HG02970 (cell line): ENCODE data around the gene PHF20.
"Not testable (repeated sequence)": the region's sequence is repeated elsewhere in the genome, so short reads cannot be mapped to it uniquely, and the experiment has no call there.

Source experiments
- ATAC-seq: cut with Tn5 transposase; IDR thresholded peaks from one replicate; pipeline ENCODE4 v1.9.1; 2021; ENCODE audit warnings: mild to moderate bottlenecking, moderate library complexity, moderate number of reproducible peaks; ENCODE audit not compliant: unreplicated experiment, low FRiP score

The PHF20 gene

DNA sequence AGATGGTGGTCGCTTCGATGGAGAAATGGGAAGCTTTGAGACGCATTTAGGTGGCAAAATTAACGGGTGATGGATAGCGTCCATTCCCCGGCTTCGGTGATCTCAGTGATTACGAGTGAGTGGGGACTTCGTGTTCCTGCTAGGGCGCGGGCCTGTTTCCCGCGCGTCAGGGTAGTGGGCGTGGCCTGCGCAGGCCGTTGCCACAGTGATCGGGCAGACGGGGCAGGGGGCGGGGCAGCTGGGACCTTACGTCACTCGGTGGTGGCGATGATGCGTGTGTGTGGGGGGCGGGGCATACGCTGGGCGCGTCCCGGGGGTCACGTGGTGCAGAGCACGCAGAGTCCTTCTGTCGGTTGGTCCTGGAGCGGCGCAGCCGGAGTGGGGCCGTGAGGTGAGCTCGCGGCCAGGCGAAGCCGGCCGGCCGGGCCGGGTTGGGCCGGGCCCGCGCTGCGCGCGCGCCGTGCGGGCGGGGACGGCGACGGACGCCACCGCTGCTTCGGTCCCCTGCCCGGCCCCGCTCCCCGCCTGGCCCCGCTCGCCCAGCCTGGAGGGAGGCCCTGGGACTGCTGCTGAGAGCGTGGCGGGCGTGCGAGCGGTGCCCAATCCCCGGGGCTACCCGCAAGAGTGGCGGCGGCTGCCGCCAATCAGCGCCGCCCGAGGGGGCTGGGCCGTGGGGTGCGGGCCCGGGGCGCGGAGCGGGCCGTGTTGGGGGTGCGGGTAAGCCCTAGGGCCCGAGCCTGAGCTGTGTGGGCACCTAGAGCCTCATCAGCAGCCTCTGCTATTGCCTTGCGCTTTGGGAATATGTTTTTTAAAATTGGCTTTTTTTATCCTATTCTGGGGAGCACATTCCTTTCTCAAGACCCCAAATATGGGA lies at the start of gene PHF20:
Gene PHF20, plus strand, starts transcription at position 327 of the 874 bp plus-strand sequence. CDS start 29,508 bp downstream, outside the sequence.
- ATAC-seq: peak; percentile 74

DNA sequence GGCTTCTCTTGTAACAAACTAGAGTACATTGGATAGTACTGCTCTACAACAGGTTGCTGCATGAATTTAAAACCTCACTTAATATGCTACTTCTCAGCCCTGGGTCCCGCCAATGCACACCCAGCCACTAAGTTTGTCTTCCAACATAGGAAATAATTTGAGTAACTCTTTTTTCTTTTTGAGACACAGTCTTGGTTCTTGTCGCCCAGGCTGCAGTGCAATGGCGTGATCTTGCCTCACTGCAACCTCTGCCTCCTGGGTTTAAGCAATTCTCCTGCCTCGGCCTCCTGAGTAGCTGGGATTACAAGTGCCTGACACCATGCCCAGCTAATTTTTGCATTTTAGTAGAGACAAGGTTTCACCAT lies 48.6 kb upstream of the PHF20 start:
- ATAC-seq: not testable (repeated sequence)

DNA sequence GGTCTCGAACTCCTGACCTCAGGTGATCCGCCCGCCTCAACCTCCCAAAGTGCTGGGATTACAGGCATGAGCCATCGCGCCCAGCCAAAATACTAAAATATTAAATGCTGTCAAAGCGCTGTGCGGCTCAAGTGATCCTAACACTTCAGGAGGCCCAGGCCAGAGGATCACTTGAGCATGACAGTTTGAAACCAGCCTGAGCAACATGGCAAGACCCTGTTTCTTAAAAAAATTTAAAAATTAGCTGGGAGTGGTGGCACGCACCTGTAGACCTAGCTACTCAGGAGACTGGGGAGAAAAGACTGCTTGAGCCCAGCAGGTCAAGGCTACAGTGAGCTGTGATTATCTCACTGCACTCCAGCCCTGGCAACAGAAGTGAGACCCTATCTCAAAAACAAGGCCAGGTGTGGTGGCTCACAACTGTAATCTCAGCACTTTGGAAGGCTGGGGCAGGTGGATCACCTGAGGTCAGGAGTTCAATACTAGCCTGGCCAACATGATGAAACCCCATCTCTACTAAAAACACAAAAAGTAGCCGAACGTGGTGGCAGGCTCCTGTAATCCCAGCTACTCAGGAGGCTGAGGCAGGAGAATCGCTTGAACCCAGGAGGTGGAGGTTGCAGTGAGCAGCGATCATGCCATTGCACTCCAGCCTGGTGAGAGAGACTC lies 48.0 kb upstream of the PHF20 start:
- not testable (repeated sequence) for ATAC-seq

DNA sequence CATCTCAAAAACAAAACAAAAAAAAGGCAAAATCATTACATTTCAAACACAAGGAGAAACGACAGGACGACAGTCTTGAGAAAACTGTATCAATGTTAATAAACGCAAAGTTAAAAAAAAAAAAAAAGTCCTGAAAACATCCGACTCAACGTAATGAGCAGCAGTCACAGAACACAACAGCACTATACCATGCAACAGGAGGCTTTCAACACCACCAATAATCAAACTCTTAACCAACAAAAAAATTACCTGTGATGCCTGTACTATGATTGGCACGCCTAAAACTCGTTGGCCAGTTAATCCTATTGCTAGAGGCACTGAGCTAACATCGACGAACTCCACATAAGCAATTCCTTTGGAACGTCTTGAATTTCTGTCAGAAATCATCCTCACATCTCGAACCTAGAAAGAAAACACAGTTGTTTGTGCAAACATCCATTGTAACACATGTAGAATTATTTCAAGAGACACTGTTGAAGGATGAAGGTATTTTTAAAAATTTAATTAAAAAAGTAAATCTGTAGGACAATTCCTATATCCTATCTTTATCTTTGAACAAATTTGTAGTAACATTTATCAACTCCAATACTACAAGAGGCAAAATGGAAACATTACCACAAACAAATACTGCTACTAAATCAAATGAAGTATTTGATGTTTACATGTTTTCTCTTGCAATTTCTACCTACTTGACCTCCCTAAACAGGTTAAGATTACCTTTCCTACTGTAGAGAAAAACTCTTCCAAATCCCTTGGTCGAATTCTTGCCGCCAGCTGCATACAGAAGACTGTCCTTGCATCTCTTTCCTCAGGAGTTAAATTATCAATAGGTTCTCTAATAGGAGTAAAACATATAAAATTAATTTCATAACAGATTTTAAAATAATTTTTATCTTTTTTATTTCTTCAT lies 47.2 kb upstream of the PHF20 start:
- no peak for ATAC-seq

DNA sequence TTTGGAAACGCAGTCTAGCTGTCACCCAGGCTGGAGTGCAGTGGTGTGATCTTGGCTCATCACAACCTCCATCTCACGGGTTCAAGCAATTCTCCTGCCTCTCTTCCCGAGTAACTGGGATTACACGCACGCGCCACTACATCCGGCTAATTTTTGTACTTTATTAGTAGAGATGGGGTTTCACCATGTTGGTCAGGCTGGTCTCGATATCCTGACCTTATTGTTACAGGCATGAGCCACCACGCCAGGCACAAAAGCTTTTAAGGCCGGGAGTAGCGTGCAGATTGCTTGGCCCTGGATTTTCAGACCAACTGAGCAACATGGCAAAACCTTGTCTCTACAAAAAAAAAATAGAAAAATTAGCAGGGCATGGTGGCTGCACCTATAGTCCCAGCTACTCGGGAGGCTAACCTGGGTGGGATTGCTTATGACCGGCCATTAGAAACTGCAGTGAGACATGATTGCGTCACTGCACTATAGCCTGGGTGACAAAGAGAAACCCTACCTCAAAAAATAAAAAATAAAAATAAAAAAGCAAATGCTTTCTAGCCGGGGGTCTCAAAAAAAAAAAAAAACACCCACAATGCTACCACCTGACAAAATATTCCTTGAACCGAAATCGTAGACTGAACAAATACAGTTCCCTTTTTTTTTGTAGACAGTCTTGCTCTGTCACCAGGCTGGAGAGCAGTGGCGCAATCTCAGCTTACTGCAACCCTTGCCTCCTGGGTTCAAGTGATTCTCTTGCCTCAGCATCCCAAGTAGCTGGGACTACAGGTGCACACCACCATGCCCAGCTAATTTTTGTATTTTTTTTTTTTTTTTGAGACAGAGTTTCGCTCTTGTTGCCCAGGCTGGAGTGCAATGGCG lies 44.7 kb upstream of the PHF20 start:
- ATAC-seq: no peak

DNA sequence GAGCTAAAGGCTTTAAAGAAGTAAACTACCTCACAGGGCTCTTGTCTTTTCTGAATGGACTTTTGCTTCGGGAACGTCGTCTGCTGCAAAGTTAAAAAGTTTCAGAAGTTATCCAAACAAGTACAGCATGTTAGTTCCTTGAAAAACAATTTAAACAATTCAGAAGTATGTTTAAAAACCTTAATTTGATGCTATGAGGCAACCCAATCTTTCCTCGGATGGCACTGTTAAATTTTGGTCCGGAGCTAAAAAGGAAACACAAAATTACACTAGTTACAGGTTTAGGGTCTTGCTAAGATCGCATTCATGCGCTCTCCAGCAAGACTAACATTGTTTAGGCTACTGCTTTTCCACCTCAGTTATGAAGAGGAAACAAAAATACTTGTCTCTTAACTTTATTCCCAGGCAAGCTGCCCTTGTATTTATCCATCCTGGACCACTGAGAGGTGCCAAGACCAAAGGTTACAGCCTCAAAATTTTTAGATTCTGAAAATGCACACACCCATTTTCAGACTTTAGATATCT lies 42.5 kb upstream of the PHF20 start:
- no peak for ATAC-seq

DNA sequence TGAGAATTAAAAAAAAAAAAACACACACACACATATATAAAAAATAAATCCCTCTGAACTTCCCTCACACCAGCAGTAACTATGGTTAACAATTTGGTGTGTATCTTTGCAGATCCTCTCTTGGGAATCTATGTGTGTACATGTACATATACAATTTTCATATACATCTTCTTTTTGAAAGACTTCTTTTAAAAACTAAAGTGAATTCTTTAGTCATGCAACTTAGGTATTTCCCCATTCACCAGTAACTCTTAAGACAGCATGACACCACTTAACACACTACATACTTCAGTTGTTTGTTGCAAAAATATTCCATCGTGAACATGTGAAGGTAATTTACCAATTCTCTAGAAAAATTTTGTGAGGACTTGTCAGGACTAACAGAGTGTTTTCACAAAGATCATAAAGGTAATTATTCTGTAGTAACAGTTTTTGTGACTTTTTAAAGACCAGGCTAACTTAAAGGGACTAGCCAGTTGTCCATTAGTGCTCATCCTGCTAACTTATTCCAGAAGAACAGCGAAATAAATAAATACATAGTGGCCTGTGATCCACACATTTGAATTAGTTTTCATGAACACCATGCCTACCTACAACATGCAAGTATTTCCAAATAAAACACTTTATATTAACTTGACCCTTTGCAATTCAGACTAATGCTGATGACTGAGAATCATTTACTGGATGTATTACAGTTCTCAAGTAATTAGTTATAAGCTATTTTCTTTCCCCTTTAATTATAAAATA lies 41.8 kb upstream of the PHF20 start:
- ATAC-seq: no peak

- no peak for ATAC-seq
These were observed 41.0 kb upstream of the PHF20 start for GRCh38 chr20:35730583-35731468.

DNA sequence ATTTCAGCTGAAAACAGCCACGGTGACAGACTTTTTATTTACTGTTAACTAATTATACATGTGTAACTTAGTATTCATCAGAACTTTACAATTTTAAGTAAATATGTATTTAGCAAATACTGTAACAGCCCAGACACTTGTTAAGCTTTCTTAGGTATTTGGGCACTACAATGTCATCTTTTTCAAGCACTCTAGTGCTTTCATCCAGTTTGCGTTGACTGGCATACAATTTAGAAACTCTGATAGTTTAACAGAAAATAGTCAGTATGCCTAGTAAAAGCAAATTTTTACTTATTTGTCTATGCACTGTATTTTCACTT lies 40.4 kb upstream of the PHF20 start:
- no peak for ATAC-seq

- no peak for ATAC-seq
These were observed 39.8 kb upstream of the PHF20 start for GRCh38 chr20:35731862-35732643.

GRCh38 chr20:35732644-35732982 lies 39.2 kb upstream of the PHF20 start:
- no peak for ATAC-seq

DNA sequence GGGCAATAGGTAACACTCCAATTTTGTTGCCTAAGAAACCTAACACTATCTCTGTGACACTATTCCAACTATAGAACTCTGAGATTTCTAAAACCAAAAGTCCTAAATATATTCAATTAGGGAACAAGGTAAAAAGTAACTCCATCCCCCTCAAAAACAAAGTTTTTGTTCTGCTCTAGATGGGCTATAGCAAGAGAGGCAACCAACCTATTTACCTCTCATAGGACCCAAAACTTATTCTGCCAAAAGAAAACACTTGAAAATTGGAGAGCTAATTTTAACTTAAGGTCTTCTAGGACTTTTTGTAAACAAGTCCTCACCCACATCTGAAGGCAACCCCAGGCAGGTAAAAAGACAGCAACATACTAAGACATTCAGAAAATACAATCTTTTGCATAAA lies 37.4 kb upstream of the PHF20 start:
- ATAC-seq: no peak

GRCh38 chr20:35734777-35735649 lies 36.8 kb upstream of the PHF20 start:
- ATAC-seq: no peak

DNA sequence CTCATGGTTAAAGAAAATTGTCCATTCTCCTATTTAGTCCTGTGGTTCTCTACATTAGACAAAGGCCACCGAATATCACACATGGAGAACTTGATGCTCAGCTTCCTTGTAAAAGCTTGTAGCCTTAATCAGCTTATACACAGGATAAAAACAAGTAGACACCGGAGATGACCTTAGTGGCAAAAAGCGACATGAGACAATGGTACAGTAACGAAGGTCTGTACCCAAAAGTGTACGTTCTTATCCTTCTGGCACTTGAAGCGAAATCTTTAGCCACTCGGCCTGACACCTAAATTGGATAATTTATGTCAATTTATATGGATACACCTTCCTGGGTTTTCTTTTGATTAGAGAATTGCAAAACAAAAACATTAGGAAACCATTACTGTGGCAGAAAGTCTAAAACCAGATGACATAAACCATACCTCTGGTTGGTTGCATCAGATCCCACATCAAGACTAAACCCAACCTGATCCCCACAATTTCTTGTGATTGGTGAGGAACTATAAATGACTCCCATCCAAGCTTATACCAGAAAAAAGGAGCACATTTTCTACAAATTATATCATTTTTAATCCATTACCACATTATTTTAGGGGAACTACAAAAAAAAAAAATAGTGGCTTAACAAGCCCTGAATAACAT lies 35.9 kb upstream of the PHF20 start:
- ATAC-seq: no peak

DNA sequence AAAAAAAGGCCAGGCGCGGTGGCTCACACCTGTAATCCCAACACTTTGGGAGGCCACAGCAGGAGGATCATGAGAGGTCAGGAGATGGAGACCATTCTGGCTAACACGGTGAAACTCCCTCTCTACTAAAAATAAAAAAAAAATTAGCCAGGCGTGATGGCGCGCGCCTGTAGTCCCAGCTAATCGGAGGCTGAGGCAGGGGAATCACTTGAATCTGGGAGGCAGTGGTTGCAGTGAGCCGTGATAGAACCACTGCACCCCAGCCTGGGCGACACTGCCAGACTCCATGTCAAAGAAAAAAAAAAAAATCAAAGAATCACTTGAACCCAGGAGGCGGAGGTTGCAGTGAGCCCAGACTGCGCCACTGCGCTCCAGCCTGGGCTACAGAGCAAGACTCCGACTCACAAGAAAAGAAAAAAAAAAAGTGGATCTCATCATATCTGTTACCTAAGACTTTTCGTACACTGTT lies 33.9 kb upstream of the PHF20 start:
- ATAC-seq: no peak
